ENCODE measurements around the gene SIGLEC9.
A peak's percentile ranks its signal among the peaks of the same experiment; 100 is the strongest.
"Not testable (repeated sequence)": the region's sequence is repeated elsewhere in the genome, so short reads cannot be mapped to it uniquely, and the experiment has no call there.

SIGLEC9 gene

DNA sequence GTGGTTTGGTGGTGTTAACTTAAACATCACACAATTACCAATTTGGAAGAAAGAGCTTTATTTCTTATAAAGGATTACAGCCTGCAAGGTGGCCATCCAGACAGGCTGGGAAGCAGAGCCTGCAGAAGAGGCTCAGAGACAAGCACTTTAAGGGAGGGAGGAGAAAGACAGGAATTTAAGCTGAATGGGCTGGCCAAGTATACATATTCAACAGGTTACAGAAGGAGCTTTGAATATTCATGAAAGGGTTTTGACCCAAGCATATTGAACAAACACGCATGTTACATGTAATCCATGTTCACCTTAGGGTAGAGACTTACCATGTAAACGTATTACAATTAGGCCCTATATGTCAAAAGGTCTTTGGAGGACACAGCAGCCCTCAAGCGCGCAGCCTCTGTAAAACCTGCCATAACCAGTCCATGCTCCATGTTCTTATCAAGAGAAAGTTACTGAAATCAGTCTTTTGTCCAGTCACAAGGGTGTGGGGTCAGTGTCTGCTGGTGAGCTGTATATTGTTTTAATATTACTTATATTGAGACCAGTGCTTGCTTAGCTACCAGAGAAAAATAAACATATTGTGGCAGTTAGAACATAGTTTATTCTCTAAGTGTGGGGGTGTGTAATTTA, 37.3 kb downstream of the SIGLEC9 start:
- no peak overlapping the region for H3K4me3 ChIP-seq (ENCODE audit: low read depth, low read length)
- no peak for DNase-seq (ENCODE audit: low read depth)
- TF ChIP-seq, protein P1, sequence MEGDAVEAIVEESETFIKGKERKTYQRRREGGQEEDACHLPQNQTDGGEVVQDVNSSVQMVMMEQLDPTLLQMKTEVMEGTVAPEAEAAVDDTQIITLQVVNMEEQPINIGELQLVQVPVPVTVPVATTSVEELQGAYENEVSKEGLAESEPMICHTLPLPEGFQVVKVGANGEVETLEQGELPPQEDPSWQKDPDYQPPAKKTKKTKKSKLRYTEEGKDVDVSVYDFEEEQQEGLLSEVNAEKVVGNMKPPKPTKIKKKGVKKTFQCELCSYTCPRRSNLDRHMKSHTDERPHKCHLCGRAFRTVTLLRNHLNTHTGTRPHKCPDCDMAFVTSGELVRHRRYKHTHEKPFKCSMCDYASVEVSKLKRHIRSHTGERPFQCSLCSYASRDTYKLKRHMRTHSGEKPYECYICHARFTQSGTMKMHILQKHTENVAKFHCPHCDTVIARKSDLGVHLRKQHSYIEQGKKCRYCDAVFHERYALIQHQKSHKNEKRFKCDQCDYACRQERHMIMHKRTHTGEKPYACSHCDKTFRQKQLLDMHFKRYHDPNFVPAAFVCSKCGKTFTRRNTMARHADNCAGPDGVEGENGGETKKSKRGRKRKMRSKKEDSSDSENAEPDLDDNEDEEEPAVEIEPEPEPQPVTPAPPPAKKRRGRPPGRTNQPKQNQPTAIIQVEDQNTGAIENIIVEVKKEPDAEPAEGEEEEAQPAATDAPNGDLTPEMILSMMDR (IDR thresholded peaks at IDR 0.05; ENCODE audit: low read depth, low read length, missing control alignments): no peak

DNA sequence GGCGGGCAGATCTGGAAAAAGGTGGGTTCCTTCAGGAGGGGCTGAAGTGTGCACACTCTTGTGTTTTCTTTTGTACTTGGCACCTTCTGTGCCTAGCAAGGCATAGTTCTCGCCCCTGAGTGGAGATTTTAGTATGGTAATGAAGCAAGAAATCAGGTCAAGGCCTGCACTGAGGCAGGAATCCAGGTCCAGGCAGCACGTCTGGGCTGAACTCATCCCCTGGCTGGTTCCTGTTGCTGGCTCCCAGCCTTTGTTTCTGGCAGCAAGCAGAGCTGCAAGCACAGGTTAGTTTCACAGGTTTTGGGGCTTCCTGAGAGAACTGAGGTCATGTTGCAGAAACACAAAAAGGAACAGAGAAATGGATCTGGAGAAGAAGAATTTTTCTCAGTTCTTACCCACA, 38.6 kb downstream of the SIGLEC9 start:
- no peak for DNase-seq (ENCODE audit: low read depth)
- H3K4me3 ChIP-seq (ENCODE audit: low read depth, low read length): no peak overlapping the region
- TF ChIP-seq, protein P1 (IDR thresholded peaks at IDR 0.05; ENCODE audit: low read depth, low read length, missing control alignments): no peak

DNA sequence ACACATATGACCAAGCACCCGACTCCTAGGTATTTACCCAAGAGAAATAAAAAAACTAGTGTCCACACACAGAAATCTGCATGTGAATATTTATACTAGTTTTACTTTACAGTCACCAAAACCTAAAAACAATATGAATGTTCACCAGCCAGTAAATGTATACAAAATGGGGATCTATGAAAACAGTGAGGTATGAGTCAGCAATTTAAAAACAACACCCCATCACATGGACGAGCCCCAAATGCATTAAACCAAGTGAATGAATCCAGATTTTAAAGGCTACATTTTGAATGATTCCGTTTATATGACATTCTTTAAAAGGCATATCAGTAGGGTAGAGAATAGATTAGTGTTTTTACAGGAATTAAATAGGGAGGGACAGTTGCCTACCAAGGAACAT, 39.5 kb downstream of the SIGLEC9 start:
- TF ChIP-seq, protein P1 (IDR thresholded peaks at IDR 0.05; ENCODE audit: low read depth, low read length, missing control alignments): no peak
- DNase-seq (ENCODE audit: low read depth): no peak
- no peak overlapping the region for H3K4me3 ChIP-seq (ENCODE audit: low read depth, low read length)

GRCh38 chr19:51166846-51167490, 42.3 kb downstream of the SIGLEC9 start:
- TF ChIP-seq, protein P1 (IDR thresholded peaks at IDR 0.05; ENCODE audit: low read depth, low read length, missing control alignments): no peak
- DNase-seq (ENCODE audit: low read depth): no peak
- H3K4me3 ChIP-seq (ENCODE audit: low read depth, low read length): no peak overlapping the region

DNA sequence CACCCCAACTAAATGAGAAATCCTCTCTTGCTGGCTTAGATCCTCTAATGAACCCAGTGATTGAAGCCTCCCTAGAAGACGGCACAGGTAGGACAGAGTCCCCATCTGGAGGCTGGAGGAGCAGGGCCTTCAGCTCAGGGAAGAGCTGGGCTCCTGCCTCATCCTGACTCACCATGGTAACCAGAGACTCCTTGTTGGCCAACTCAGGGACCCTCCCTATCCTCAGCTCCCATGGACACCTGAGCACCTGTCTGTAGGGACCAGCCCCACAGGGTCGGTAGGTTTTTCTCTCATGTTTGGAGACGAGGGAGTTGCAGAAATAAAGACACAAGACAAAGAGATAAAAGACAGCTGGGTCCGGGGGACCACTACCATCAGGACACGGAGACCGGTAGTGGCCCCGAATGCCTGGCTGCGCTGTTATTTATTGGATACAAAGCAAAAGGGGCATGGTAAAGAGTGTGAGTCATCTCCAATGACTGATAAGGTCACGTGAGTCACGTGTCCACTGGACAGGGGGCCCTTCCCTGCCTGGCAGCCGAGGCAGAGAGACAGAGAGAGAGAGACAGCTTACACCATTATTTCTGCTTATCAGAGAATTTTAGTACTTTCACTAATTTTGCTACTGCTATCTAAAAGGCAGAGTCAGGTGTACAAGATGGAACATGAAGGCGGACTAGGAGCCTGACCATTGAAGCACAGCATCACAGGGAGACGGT, 44.0 kb downstream of the SIGLEC9 start:
- TF ChIP-seq, protein P1 (IDR thresholded peaks at IDR 0.05; ENCODE audit: low read depth, low read length, missing control alignments): no peak
- DNase-seq (ENCODE audit: low read depth): no peak
- no peak overlapping the region for H3K4me3 ChIP-seq (ENCODE audit: low read depth, low read length)

DNA sequence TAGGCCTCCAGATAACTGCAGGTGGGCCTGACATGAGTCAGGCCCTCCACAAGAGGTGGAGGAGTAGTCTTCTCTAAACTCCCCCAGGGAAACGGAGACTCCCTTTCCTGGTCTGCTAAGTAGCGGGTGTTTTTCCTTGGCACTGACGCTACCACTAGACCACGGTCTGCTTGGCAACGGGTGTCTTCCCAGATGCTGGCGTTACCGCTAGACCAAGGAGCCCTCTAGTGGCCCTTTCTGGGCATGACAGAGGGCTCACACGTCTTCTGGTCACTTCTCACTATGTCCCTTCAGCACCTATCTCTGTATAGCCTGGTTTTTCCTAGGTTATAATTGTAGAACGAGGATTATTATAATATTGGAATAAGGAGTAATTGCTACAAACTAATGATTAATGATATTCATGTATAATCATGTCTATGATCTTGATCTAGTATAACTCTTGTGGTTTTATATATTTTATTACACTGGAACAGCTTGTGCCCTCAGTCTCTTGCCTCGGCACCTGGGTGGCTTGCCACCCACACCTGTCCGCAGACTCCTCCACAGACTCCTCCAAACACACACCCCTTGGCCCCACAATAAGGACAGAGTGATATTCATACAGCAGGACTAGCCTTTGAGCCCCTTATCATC, 44.7 kb downstream of the SIGLEC9 start:
- DNase-seq (ENCODE audit: low read depth); H3K4me3 ChIP-seq (ENCODE audit: low read depth, low read length): not testable (repeated sequence)
- TF ChIP-seq, protein P1 (IDR thresholded peaks at IDR 0.05; ENCODE audit: low read depth, low read length, missing control alignments): peak; percentile 85
